ENCODE data around the gene WWC1.

DNA sequence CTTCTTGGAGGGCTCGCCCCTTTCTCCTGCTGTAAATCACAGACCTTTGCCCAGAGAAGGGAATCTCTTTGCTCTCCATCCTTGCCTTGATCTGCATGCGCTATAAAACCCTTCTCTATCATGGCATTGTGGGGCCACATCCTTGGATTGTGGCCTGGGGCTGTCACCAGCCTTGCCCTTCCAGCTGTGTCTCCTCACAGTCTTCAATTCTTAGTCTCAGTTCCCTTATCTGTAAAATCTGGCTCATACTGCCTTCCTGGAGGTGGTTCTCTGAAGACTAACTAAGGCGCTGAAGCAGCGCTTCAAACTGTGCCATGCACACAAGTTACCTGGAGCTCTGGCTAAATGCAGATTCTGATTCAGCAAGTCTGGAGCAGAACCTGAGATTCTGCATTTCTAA lies 141.5 kb downstream of the WWC1 start:
- TF ChIP-seq, protein P1, sequence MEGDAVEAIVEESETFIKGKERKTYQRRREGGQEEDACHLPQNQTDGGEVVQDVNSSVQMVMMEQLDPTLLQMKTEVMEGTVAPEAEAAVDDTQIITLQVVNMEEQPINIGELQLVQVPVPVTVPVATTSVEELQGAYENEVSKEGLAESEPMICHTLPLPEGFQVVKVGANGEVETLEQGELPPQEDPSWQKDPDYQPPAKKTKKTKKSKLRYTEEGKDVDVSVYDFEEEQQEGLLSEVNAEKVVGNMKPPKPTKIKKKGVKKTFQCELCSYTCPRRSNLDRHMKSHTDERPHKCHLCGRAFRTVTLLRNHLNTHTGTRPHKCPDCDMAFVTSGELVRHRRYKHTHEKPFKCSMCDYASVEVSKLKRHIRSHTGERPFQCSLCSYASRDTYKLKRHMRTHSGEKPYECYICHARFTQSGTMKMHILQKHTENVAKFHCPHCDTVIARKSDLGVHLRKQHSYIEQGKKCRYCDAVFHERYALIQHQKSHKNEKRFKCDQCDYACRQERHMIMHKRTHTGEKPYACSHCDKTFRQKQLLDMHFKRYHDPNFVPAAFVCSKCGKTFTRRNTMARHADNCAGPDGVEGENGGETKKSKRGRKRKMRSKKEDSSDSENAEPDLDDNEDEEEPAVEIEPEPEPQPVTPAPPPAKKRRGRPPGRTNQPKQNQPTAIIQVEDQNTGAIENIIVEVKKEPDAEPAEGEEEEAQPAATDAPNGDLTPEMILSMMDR (IDR thresholded peaks at IDR 0.05 in 2 of 3, conservative IDR thresholded peaks at IDR 0.05 in 1 of 3; ENCODE audit: insufficient read depth in 2 of 3, low read depth in 1 of 3, low read length in 3 of 3), result no peak
- no peak for TF ChIP-seq ETV1 (tag; conservative IDR thresholded peaks at IDR 0.05; ENCODE audit: low read depth)
- TF ChIP-seq, protein P2, sequence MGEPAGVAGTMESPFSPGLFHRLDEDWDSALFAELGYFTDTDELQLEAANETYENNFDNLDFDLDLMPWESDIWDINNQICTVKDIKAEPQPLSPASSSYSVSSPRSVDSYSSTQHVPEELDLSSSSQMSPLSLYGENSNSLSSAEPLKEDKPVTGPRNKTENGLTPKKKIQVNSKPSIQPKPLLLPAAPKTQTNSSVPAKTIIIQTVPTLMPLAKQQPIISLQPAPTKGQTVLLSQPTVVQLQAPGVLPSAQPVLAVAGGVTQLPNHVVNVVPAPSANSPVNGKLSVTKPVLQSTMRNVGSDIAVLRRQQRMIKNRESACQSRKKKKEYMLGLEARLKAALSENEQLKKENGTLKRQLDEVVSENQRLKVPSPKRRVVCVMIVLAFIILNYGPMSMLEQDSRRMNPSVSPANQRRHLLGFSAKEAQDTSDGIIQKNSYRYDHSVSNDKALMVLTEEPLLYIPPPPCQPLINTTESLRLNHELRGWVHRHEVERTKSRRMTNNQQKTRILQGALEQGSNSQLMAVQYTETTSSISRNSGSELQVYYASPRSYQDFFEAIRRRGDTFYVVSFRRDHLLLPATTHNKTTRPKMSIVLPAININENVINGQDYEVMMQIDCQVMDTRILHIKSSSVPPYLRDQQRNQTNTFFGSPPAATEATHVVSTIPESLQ (CRISPR knock-in tag; IDR thresholded peaks at IDR 0.05), result no peak
- TF ChIP-seq, protein P3, sequence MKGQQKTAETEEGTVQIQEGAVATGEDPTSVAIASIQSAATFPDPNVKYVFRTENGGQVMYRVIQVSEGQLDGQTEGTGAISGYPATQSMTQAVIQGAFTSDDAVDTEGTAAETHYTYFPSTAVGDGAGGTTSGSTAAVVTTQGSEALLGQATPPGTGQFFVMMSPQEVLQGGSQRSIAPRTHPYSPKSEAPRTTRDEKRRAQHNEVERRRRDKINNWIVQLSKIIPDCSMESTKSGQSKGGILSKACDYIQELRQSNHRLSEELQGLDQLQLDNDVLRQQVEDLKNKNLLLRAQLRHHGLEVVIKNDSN (CRISPR knock-in tag; IDR thresholded peaks at IDR 0.05), result no peak
- TF ChIP-seq, protein P4, sequence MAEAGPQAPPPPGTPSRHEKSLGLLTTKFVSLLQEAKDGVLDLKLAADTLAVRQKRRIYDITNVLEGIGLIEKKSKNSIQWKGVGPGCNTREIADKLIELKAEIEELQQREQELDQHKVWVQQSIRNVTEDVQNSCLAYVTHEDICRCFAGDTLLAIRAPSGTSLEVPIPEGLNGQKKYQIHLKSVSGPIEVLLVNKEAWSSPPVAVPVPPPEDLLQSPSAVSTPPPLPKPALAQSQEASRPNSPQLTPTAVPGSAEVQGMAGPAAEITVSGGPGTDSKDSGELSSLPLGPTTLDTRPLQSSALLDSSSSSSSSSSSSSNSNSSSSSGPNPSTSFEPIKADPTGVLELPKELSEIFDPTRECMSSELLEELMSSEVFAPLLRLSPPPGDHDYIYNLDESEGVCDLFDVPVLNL (CRISPR knock-in tag; IDR thresholded peaks at IDR 0.05; ENCODE audit: low read depth), result no peak
- no peak for TF ChIP-seq EP300 (IDR thresholded peaks at IDR 0.05; ENCODE audit: low read length)
- TF ChIP-seq, protein P5, sequence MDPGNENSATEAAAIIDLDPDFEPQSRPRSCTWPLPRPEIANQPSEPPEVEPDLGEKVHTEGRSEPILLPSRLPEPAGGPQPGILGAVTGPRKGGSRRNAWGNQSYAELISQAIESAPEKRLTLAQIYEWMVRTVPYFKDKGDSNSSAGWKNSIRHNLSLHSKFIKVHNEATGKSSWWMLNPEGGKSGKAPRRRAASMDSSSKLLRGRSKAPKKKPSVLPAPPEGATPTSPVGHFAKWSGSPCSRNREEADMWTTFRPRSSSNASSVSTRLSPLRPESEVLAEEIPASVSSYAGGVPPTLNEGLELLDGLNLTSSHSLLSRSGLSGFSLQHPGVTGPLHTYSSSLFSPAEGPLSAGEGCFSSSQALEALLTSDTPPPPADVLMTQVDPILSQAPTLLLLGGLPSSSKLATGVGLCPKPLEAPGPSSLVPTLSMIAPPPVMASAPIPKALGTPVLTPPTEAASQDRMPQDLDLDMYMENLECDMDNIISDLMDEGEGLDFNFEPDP (CRISPR knock-in tag; IDR thresholded peaks at IDR 0.05), result no peak
- TF ChIP-seq ZNF444 (CRISPR knock-in tag; IDR thresholded peaks at IDR 0.05), result no peak
- no peak for TF ChIP-seq RAD21 (CRISPR knock-in tag; conservative IDR thresholded peaks at IDR 0.05 in 1 of 2, IDR thresholded peaks at IDR 0.05 in 1 of 2)

All from K562 (cell line).